Prostate gland (tissue), 2 donors: ENCODE data around the gene CLEC16A.

Source experiments
- POLR2A ChIP-seq: fragments of 450-650 bp; IDR thresholded peaks from one replicate; pipeline ENCODE4 v1.6.1; 2016; ENCODE audit warnings: antibody characterized with exemption, mild to moderate bottlenecking
- POLR2AphosphoS5 ChIP-seq: sonication (generic); formaldehyde crosslinking; IDR thresholded peaks from one replicate; pipeline ENCODE4 v1.6.1; 2017; ENCODE audit warnings: antibody characterized with exemption
- TF ChIP-seq, protein P1 (sequence below), 4 experiments: fragments of 200-600 bp in 2 of 4; fragments of 450-650 bp in 2 of 4; sonication (generic) in 2 of 4; IDR thresholded peaks; 1 replicate in 3 of 4; 2 replicates in 1 of 4; pipeline ENCODE4 v1.5.1; 2016 to 2019; ENCODE audit warnings: antibody characterized with exemption in 4 of 4, mild to moderate bottlenecking in 2 of 4, moderate library complexity in 2 of 4

DNA sequence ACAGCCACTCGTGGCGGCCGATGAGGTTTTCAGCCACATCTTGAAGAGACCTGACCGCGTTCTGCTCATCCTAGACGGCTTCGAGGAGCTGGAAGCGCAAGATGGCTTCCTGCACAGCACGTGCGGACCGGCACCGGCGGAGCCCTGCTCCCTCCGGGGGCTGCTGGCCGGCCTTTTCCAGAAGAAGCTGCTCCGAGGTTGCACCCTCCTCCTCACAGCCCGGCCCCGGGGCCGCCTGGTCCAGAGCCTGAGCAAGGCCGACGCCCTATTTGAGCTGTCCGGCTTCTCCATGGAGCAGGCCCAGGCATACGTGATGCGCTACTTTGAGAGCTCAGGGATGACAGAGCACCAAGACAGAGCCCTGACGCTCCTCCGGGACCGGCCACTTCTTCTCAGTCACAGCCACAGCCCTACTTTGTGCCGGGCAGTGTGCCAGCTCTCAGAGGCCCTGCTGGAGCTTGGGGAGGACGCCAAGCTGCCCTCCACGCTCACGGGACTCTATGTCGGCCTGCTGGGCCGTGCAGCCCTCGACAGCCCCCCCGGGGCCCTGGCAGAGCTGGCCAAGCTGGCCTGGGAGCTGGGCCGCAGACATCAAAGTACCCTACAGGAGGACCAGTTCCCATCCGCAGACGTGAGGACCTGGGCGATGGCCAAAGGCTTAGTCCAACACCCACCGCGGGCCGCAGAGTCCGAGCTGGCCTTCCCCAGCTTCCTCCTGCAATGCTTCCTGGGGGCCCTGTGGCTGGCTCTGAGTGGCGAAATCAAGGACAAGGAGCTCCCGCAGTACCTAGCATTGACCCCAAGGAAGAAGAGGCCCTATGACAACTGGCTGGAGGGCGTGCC is 37.2 kb upstream of the CLEC16A start:
- TF ChIP-seq POLR2AphosphoS5 (no peak), POLR2A (no peak)
- TF ChIP-seq, protein P1, sequence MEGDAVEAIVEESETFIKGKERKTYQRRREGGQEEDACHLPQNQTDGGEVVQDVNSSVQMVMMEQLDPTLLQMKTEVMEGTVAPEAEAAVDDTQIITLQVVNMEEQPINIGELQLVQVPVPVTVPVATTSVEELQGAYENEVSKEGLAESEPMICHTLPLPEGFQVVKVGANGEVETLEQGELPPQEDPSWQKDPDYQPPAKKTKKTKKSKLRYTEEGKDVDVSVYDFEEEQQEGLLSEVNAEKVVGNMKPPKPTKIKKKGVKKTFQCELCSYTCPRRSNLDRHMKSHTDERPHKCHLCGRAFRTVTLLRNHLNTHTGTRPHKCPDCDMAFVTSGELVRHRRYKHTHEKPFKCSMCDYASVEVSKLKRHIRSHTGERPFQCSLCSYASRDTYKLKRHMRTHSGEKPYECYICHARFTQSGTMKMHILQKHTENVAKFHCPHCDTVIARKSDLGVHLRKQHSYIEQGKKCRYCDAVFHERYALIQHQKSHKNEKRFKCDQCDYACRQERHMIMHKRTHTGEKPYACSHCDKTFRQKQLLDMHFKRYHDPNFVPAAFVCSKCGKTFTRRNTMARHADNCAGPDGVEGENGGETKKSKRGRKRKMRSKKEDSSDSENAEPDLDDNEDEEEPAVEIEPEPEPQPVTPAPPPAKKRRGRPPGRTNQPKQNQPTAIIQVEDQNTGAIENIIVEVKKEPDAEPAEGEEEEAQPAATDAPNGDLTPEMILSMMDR (IDR thresholded peaks at IDR 0.05): no peak
